ENCODE results near the gene CALR. TPM values are rescaled to one million over a fixed set of nuclear protein-coding genes. Genes with fewer than 3 reads are reported as not detected.

The CALR gene
- total and polyA plus RNA-seq, 9 of the 15 experiments (the other 6 are each of a cell fraction or from before 2014, with no cell fraction given), result 126 to 811 (median 642) TPM

DNA sequence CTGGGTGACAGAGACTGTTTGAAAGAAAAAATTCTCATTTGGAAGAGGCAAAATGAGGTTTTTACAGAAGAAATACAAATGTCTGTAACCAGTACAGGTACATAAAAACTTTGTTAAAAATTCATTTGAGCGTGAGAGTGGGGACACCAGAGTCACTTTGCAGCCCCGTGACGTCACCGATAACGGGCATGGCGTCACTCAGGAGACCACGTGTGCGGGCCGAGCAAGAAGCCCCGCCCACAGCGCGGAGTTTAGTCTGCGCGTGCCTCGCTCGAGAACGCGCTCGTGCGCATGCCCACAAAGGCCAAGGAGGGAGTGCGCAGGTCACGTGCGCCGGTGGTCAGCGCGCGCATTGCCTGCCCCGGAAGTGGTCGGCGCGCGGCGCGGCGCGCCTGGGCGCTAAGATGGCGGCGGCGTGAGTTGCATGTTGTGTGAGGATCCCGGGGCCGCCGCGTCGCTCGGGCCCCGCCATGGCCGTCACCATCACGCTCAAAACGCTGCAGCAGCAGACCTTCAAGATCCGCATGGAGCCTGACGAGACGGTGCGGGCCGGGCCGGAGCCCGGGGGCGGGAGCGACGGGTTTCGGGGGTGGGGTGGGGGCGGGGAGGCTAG lies 7.2 kb downstream of the CALR start, which contains the start of gene RAD23A (continued):
- TF ChIP-seq SMAD4 (CRISPR knock-in tag; conservative IDR thresholded peaks at IDR 0.05), result peak; percentile 72
- TF ChIP-seq BCL6 (CRISPR knock-in tag; IDR thresholded peaks at IDR 0.05), result peak; percentile 48; the same call in 1 of the 2 replicates
- TF ChIP-seq POLR2G (IDR thresholded peaks at IDR 0.05; ENCODE audit: low read depth, low read length), result peak; percentile 95
- peak; percentile 95 to 99 (median 98) for TF ChIP-seq YY1 (IDR thresholded peaks at IDR 0.05; ENCODE audit: borderline replicate concordance in 1 of 3, control insufficient read depth in 1 of 3, extremely low read depth in 1 of 3, insufficient read depth in 3 of 3, insufficient read length in 1 of 3, insufficient replicate concordance in 2 of 3, low read depth in 1 of 3, low read length in 2 of 3)
- peak; percentile 78 for TF ChIP-seq ZFX (CRISPR knock-in tag; IDR thresholded peaks at IDR 0.05)
- TF ChIP-seq ZFP1 (CRISPR knock-in tag; IDR thresholded peaks at IDR 0.05), result peak; percentile 57; the same call in 1 of the 2 replicates
- peak; percentile 74 for TF ChIP-seq SMAD1 (IDR thresholded peaks at IDR 0.05; ENCODE audit: low read depth, low read length, partially characterized antibody)
- TF ChIP-seq TAF1 (IDR thresholded peaks at IDR 0.05; ENCODE audit: control insufficient read depth, extremely low read depth, insufficient read depth, low read length, severe bottlenecking), result peak; percentile 97
- peak; percentile 35; the same call in 1 of the 2 replicates for TF ChIP-seq MEF2D (tag; conservative IDR thresholded peaks at IDR 0.05; ENCODE audit: low read depth)
- peak; percentile 98 for TF ChIP-seq RB1 (IDR thresholded peaks at IDR 0.05; ENCODE audit: low read depth)
- TF ChIP-seq YBX1 (IDR thresholded peaks at IDR 0.05), result no peak
- no peak for TF ChIP-seq MCM5 (IDR thresholded peaks at IDR 0.05; ENCODE audit: low read depth)
- no peak; the same call in 1 of the 2 replicates for TF ChIP-seq ZNF644 (tag; IDR thresholded peaks at IDR 0.05; ENCODE audit: low read depth)
- TF ChIP-seq FOXA3 (CRISPR knock-in tag; conservative IDR thresholded peaks at IDR 0.05 in 1 of 2, IDR thresholded peaks at IDR 0.05 in 1 of 2), result 0 out of 4 replicates have a peak, but pooled peaks of 1 of the 2 experiments have one; percentile 13
- peak; percentile 98 for TF ChIP-seq ILF3 (IDR thresholded peaks at IDR 0.05; ENCODE audit: borderline replicate concordance)
- TF ChIP-seq GABPB1 (CRISPR knock-in tag; IDR thresholded peaks at IDR 0.05), result peak; percentile 98
- TF ChIP-seq BRD9 (IDR thresholded peaks at IDR 0.05; ENCODE audit: low read depth, partially characterized antibody), result no peak
- TF ChIP-seq, protein P1, sequence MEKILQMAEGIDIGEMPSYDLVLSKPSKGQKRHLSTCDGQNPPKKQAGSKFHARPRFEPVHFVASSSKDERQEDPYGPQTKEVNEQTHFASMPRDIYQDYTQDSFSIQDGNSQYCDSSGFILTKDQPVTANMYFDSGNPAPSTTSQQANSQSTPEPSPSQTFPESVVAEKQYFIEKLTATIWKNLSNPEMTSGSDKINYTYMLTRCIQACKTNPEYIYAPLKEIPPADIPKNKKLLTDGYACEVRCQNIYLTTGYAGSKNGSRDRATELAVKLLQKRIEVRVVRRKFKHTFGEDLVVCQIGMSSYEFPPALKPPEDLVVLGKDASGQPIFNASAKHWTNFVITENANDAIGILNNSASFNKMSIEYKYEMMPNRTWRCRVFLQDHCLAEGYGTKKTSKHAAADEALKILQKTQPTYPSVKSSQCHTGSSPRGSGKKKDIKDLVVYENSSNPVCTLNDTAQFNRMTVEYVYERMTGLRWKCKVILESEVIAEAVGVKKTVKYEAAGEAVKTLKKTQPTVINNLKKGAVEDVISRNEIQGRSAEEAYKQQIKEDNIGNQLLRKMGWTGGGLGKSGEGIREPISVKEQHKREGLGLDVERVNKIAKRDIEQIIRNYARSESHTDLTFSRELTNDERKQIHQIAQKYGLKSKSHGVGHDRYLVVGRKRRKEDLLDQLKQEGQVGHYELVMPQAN (IDR thresholded peaks at IDR 0.05; ENCODE audit: borderline replicate concordance), result peak; percentile 63; the same call in 1 of the 2 replicates
- TF ChIP-seq, protein P2, sequence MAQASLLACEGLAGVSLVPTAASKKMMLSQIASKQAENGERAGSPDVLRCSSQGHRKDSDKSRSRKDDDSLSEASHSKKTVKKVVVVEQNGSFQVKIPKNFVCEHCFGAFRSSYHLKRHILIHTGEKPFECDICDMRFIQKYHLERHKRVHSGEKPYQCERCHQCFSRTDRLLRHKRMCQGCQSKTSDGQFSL (CRISPR knock-in tag; IDR thresholded peaks at IDR 0.05), result 0 out of 2 replicates have a peak, but pooled peaks have one; percentile 16
- TF ChIP-seq, protein P2 (tag; IDR thresholded peaks at IDR 0.05), result no peak
